Uterus (tissue), 4 donors: ENCODE data around the gene C20orf173. TPM values are rescaled to one million over a fixed set of nuclear protein-coding genes. Genes with fewer than 3 reads are reported as not detected.

Experiments
- DNase-seq, 2 donors: peaks; one replicate each; pipeline ENCODE4 v3.0.0-alpha.2; 2019 to 2020
- H3K27ac ChIP-seq, 2 donors: fragments of 200-600 bp; sonication (generic); 1 replicate in 1 of 2; 2 replicates in 1 of 2; pipeline ENCODE4 v1.5.1; 2016 to 2018
- H3K27me3 ChIP-seq, 2 donors: fragments of 200-600 bp; sonication (generic); one replicate each; pipeline ENCODE4 v1.5.1; 2018 to 2019; ENCODE audit warnings: control low read depth in 1 of 2
- H3K36me3 ChIP-seq, 2 donors: fragments of 200-600 bp; sonication (generic); one replicate each; pipeline ENCODE4 v1.5.1; 2019; ENCODE audit warnings: control low read depth in 1 of 2
- H3K4me1 ChIP-seq, 2 donors: fragments of 200-600 bp; sonication (generic); one replicate each; pipeline ENCODE4 v1.5.1; 2018 to 2019; ENCODE audit warnings: control low read depth in 1 of 2
- H3K4me3 ChIP-seq, 2 donors: fragments of 200-600 bp; sonication (generic); 1 replicate in 1 of 2; 2 replicates in 1 of 2; pipeline ENCODE4 v1.5.1; 2018 to 2019; ENCODE audit warnings: mild to moderate bottlenecking in 1 of 2
- H3K9me3 ChIP-seq, 2 donors: fragments of 200-600 bp; sonication (generic); one replicate each; pipeline ENCODE4 v1.5.1; 2019; ENCODE audit warnings: control low read depth in 1 of 2
- POLR2A ChIP-seq, 2 donors: fragments of 450-650 bp; IDR thresholded peaks; one replicate each; pipeline ENCODE4 v1.6.1; 2016; ENCODE audit warnings: antibody characterized with exemption in 2 of 2, mild to moderate bottlenecking in 1 of 2, moderate library complexity in 1 of 2
- intact Hi-C: fragments of 100-400 bp; cut with DNase I; formaldehyde crosslinking; loops from one replicate; pipeline ENCODE4 v1.15.1; 2023; ENCODE audit warnings: low total_unique reads
- total RNA-seq, 4 donors: library from RNA; depleted of rRNA in 3 of 4; stranded (reverse); fragments of >200 nt in 3 of 4; gene quantifications; one replicate each; pipeline versions ENCODE4 v1.1.0 to v1.2.4, GENCODE V29; 2014 to 2023
- TF ChIP-seq, protein P1 (sequence below), 4 experiments: fragments of 200-600 bp in 2 of 4; fragments of 450-650 bp in 2 of 4; sonication (generic) in 2 of 4; IDR thresholded peaks; one replicate each; pipeline ENCODE4 v1.5.1; 2016 to 2019; ENCODE audit warnings: antibody characterized with exemption in 4 of 4, mild to moderate bottlenecking in 2 of 4, moderate library complexity in 1 of 4
- donor health status: DM: yes; HTN: yes; CAD: no.

The C20orf173 gene
- total RNA-seq, 4 donors from 2014 or later: not detected

DNA sequence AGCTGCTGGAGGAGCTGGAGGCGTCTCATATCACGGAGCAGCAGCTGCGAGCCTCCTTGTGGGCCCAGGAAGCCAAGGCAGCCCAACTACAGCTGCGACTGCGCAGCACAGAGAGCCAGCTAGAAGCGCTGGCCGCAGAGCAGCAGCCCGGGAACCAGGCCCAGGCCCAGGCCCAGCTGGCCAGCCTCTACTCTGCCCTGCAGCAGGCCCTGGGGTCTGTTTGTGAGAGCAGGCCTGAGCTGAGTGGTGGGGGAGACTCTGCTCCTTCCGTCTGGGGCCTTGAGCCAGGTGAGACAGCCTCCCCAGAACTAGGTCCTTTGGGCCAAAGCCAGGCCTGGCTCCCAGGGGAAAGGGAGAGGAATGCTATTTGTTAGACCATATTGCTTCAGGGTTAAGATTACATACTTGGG, 31.7 kb downstream of the C20orf173 start:
- no peaks in the 10 kb centered on the region for H3K36me3 ChIP-seq
- intact Hi-C loops: no loop called here

DNA sequence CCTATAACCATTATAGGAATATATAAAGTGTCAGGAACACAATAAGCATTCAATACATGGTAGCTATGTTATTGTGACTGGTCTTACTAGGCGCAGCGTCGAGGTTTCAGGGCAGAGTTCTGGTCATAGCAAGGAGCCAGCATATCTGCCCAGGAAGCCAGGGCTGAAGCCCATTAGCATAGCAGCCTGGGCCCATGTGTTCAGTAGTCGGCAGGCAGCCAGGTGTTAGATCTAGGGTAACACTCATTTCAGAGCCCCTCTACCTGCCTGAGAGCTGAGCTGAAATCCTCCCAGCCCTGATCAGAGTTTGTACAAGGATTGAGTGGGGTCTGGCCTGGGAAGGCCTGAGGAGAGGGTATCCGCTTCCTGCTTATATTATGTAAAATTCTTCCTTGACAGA, 32.1 kb downstream of the C20orf173 start:
- peak overlapping the region; percentile 34 to 50 for H3K27ac ChIP-seq
- TF ChIP-seq, protein P1, sequence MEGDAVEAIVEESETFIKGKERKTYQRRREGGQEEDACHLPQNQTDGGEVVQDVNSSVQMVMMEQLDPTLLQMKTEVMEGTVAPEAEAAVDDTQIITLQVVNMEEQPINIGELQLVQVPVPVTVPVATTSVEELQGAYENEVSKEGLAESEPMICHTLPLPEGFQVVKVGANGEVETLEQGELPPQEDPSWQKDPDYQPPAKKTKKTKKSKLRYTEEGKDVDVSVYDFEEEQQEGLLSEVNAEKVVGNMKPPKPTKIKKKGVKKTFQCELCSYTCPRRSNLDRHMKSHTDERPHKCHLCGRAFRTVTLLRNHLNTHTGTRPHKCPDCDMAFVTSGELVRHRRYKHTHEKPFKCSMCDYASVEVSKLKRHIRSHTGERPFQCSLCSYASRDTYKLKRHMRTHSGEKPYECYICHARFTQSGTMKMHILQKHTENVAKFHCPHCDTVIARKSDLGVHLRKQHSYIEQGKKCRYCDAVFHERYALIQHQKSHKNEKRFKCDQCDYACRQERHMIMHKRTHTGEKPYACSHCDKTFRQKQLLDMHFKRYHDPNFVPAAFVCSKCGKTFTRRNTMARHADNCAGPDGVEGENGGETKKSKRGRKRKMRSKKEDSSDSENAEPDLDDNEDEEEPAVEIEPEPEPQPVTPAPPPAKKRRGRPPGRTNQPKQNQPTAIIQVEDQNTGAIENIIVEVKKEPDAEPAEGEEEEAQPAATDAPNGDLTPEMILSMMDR (IDR thresholded peaks at IDR 0.05): no peak
- no peaks in the 10 kb centered on the region for H3K9me3 ChIP-seq
- H3K36me3 ChIP-seq: no peaks in the 10 kb centered on the region
- H3K4me3 ChIP-seq: no peak overlapping the region
- DNase-seq: peak in 1 of 2 donors; percentile 30
- no peaks in the 10 kb centered on the region for H3K27me3 ChIP-seq
- intact Hi-C loops: no loop called here
- no peaks in the 10 kb centered on the region for H3K4me1 ChIP-seq

More for the DNA sequence above, 31.7 kb downstream of the C20orf173 start:
- Histone ChIP-seq H3K27me3 (no peaks in the 10 kb centered on the region), H3K4me3 (no peak overlapping the region), H3K9me3 (no peaks in the 10 kb centered on the region), H3K27ac (peak overlapping the region in 1 of 2 donors; percentile 50), H3K4me1 (no peaks in the 10 kb centered on the region)
- TF ChIP-seq, protein P1 (IDR thresholded peaks at IDR 0.05): peak in 1 of 4 experiments; percentile 6
- no peak for TF ChIP-seq POLR2A (IDR thresholded peaks at IDR 0.05)
- DNase-seq: peak; percentile 77 to 88

DNA sequence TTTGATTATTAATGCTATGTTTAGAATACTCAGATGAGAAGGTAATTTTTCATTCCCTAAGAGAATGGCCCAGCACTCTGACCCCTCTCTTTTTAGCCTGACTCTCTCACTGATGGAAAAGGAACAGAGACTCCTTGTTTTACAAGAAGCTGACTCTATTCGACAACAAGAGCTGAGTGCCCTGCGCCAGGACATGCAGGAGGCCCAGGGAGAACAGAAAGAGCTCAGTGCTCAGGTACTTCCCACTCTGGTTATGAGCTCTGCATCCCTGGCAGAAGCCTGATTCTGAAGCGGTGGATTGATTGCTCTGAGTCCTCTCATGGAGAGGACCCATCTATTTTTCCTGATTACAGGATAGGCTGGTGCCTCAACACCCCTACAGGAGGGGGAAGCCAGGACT, 33.0 kb downstream of the C20orf173 start:
- DNase-seq: no peak
- intact Hi-C loops: no loop called here
- H3K27ac ChIP-seq: peak overlapping the region; percentile 34 to 50
- no peaks in the 10 kb centered on the region for H3K4me1 ChIP-seq
- no peaks in the 10 kb centered on the region for H3K27me3 ChIP-seq
- no peak for TF ChIP-seq POLR2A (IDR thresholded peaks at IDR 0.05)
- TF ChIP-seq, protein P1 (IDR thresholded peaks at IDR 0.05): no peak
- H3K36me3 ChIP-seq: no peaks in the 10 kb centered on the region
- H3K4me3 ChIP-seq: no peak overlapping the region
- H3K9me3 ChIP-seq: no peaks in the 10 kb centered on the region

DNA sequence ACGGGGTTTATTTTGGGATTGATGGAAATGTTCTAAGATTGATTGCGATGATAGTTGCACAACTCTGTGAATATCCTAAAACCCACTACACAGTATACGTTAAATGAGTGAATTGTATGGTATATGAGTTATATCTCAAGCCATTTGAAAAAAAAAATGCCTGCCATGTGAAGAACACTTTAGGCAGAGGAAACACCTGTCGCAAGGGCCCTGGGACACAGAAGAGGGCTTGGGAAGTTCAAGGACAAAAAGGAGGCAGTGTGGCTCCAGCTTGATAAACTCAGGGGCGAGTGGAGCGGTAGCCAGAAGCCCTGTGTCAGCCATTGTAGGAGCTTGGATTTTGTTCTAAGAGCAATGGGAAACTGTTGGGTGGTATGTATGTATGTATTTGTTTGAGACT, 37.1 kb downstream of the C20orf173 start:
- Histone ChIP-seq H3K36me3 (no peaks in the 10 kb centered on the region), H3K4me1 (no peaks in the 10 kb centered on the region), H3K27me3 (no peaks in the 10 kb centered on the region), H3K27ac (no peak overlapping the region), H3K9me3 (no peaks in the 10 kb centered on the region), H3K4me3 (no peak overlapping the region)
- TF ChIP-seq POLR2A (IDR thresholded peaks at IDR 0.05): no peak
- TF ChIP-seq, protein P1 (IDR thresholded peaks at IDR 0.05): no peak
- no peak for DNase-seq
- intact Hi-C loops: no loop called here

DNA sequence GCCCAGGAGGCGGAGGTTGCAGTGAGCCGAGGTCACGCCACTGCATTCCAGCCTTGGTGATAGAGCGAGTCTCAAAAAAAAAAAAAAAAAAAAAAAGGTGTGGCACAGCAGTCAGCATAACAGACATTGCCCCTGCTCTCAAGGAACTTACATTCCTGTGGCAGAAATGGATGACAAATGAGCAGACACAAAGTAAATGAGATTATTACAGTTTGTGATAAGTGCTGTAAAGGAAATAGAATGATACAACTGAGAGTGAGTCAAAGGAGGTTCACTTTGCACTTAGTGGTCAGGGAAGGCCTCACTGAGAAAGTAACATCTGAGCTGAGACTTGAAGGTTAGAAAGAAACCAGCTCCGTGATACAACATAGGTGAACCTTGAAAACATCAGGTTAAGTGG, 37.6 kb downstream of the C20orf173 start:
- no peaks in the 10 kb centered on the region for H3K27me3 ChIP-seq
- no peak overlapping the region for H3K27ac ChIP-seq
- no peaks in the 10 kb centered on the region for H3K36me3 ChIP-seq
- no peak for DNase-seq
- H3K4me1 ChIP-seq: no peaks in the 10 kb centered on the region
- no peaks in the 10 kb centered on the region for H3K9me3 ChIP-seq
- intact Hi-C loops: no loop called here
- H3K4me3 ChIP-seq: no peak overlapping the region
- TF ChIP-seq, protein P1 (IDR thresholded peaks at IDR 0.05): no peak
- no peak for TF ChIP-seq POLR2A (IDR thresholded peaks at IDR 0.05)
